ENCODE results near the gene ARVCF.

Gene ARVCF

DNA sequence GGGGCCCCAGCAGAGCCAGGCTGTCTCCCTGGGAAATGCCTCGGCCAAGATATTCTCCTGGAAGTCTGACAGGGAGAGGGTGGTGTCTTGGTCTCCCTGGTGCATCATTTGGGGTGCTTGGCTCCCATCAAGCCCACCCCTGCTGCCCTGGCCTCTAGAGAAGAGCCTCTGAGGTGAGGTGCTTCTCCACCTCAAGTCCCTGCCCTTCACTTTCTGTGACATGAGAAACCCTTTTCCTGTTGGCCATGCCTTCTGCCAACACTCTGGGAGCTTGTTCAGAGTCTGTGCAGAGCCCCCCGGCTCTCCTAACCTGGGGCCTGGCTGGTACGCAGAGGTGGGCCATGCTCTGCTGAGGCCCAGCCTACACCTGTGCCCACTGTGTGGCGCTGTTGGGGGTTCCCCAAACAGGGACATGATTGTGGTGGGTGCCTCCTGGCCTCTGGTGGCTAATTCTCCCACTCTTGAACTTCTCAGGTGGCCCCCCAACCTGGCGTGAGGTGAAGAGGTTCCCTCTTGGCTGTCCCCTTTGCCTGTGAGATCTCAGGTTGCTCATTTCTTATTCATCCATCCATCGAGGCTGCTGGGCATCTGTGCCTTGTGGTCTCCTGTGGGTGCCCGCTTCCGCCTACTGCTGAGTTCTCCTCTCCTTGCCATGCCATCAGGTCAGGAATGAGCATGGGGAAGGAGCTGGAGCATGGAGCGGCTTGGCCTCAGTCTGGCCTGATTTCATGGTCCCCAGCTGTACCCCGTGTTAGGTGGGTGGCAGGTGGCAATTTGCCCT, 44.3 kb upstream of the ARVCF start:
- Histone ChIP-seq H3K4me2 (ENCODE audit: low read length) (no peak overlapping the region), H4K20me1 (ENCODE audit: insufficient read depth, low read length) (no peaks in the 10 kb centered on the region), H2AFZ (ENCODE audit: low read length) (no peak overlapping the region), H3K36me3 (ENCODE audit: insufficient read depth, low read length) (peaks cover 17% of the 10 kb centered on the region; the same call in 1 of the 2 replicates), H3K9ac (ENCODE audit: low read length) (no peak overlapping the region), H3K9me2 (ENCODE audit: low read depth, low read length) (no peaks in the 10 kb centered on the region), H3K9me3 (ENCODE audit: low read length) (no peaks in the 10 kb centered on the region), H3F3A (ENCODE audit: insufficient read depth, low read length) (no peaks in the 10 kb centered on the region), H3K27me3 (ENCODE audit: insufficient read depth, low read length) (no peaks in the 10 kb centered on the region), H3K4me1 (ENCODE audit: insufficient read depth, low read length, severe bottlenecking) (no peaks in the 10 kb centered on the region), H3K79me2 (ENCODE audit: insufficient read depth, low read length) (no peaks in the 10 kb centered on the region), H3K4me3 (ENCODE audit: low read depth, low read length, poor library complexity, severe bottlenecking) (no peak overlapping the region), H3K27ac (ENCODE audit: low read depth, low read length, poor library complexity, severe bottlenecking) (no peak overlapping the region)
- TF ChIP-seq EZH2 (IDR thresholded peaks at IDR 0.05; ENCODE audit: borderline replicate concordance, low read length): no peak
- TF ChIP-seq, protein P1, sequence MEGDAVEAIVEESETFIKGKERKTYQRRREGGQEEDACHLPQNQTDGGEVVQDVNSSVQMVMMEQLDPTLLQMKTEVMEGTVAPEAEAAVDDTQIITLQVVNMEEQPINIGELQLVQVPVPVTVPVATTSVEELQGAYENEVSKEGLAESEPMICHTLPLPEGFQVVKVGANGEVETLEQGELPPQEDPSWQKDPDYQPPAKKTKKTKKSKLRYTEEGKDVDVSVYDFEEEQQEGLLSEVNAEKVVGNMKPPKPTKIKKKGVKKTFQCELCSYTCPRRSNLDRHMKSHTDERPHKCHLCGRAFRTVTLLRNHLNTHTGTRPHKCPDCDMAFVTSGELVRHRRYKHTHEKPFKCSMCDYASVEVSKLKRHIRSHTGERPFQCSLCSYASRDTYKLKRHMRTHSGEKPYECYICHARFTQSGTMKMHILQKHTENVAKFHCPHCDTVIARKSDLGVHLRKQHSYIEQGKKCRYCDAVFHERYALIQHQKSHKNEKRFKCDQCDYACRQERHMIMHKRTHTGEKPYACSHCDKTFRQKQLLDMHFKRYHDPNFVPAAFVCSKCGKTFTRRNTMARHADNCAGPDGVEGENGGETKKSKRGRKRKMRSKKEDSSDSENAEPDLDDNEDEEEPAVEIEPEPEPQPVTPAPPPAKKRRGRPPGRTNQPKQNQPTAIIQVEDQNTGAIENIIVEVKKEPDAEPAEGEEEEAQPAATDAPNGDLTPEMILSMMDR (IDR thresholded peaks at IDR 0.05; ENCODE audit: low read length): peak; percentile 52; the same call in 1 of the 2 replicates

DNA sequence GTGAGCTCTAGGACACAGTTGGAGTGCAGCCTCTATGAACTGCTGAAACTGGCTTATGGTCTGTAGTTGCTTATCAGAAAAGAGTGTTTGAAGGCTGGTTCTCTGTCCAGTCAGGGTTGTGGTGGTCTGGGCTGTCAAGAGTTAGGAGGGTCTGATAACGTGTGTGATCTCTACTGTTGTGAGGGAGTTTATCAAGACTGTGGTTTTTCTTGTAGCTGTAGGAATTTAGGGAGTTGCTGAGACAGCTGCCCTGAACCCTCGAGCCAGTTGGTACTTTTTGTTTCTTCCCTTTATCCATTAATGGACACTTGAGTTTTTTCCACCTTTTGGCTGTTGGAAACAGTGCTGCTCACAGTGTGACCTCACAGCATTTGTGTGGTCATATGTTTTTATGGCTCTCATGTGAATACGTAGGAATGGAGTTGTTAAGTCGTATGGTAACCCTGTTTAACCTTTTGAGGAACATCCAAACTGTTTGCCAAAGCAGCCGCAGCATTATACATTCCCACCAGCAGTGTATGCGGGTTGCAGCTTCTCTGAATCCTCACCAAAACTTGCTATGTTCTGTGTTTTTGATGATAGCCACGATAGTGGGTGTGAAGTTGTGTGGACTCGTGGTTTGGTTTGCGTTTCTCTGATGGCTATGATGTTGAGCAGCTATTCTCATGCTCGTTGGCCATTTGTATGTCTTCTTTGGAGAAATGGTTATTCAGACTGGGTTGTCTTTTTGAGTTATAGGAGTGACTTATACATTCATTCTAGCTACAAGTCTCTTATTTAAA, 42.6 kb upstream of the ARVCF start:
- no peak overlapping the region for H2AFZ ChIP-seq (ENCODE audit: low read length)
- no peaks in the 10 kb centered on the region for H3K9me2 ChIP-seq (ENCODE audit: low read depth, low read length)
- no peaks in the 10 kb centered on the region for H3K4me1 ChIP-seq (ENCODE audit: insufficient read depth, low read length, severe bottlenecking)
- no peak overlapping the region for H3K9ac ChIP-seq (ENCODE audit: low read length)
- no peak overlapping the region for H3K4me2 ChIP-seq (ENCODE audit: low read length)
- no peaks in the 10 kb centered on the region for H3K27me3 ChIP-seq (ENCODE audit: insufficient read depth, low read length)
- H3K9me3 ChIP-seq (ENCODE audit: low read length): no peaks in the 10 kb centered on the region
- no peak overlapping the region for H3K4me3 ChIP-seq (ENCODE audit: low read depth, low read length, poor library complexity, severe bottlenecking)
- no peaks in the 10 kb centered on the region for H4K20me1 ChIP-seq (ENCODE audit: insufficient read depth, low read length)
- H3K36me3 ChIP-seq (ENCODE audit: insufficient read depth, low read length): peaks cover 14% of the 10 kb centered on the region; the same call in 1 of the 2 replicates
- H3F3A ChIP-seq (ENCODE audit: insufficient read depth, low read length): no peaks in the 10 kb centered on the region
- no peak overlapping the region for H3K27ac ChIP-seq (ENCODE audit: low read depth, low read length, poor library complexity, severe bottlenecking)
- TF ChIP-seq EZH2 (IDR thresholded peaks at IDR 0.05; ENCODE audit: borderline replicate concordance, low read length): no peak
- TF ChIP-seq, protein P1 (IDR thresholded peaks at IDR 0.05; ENCODE audit: low read length): no peak
- H3K79me2 ChIP-seq (ENCODE audit: insufficient read depth, low read length): no peaks in the 10 kb centered on the region

- Histone ChIP-seq H3K27me3 (ENCODE audit: insufficient read depth, low read length) (no peaks in the 10 kb centered on the region), H3K79me2 (ENCODE audit: insufficient read depth, low read length) (no peaks in the 10 kb centered on the region), H4K20me1 (ENCODE audit: insufficient read depth, low read length) (no peaks in the 10 kb centered on the region), H3K36me3 (ENCODE audit: insufficient read depth, low read length) (peaks cover 24% of the 10 kb centered on the region; the same call in 1 of the 2 replicates), H3K4me3 (ENCODE audit: low read depth, low read length, poor library complexity, severe bottlenecking) (no peak overlapping the region), H3K4me2 (ENCODE audit: low read length) (no peak overlapping the region), H3F3A (ENCODE audit: insufficient read depth, low read length) (no peaks in the 10 kb centered on the region), H3K27ac (ENCODE audit: low read depth, low read length, poor library complexity, severe bottlenecking) (no peak overlapping the region), H3K4me1 (ENCODE audit: insufficient read depth, low read length, severe bottlenecking) (no peaks in the 10 kb centered on the region), H3K9ac (ENCODE audit: low read length) (no peak overlapping the region), H2AFZ (ENCODE audit: low read length) (no peak overlapping the region), H3K9me3 (ENCODE audit: low read length) (no peaks in the 10 kb centered on the region), H3K9me2 (ENCODE audit: low read depth, low read length) (no peaks in the 10 kb centered on the region)
- TF ChIP-seq, protein P1 (IDR thresholded peaks at IDR 0.05; ENCODE audit: low read length): no peak
- TF ChIP-seq EZH2 (IDR thresholded peaks at IDR 0.05; ENCODE audit: borderline replicate concordance, low read length): no peak
Observed at GRCh38 chr22:20057596-20058268, 41.1 kb upstream of the ARVCF start.

All from OCI-LY1 (cell line).